Measurements from ENCODE around the gene PEG3. TPM values are rescaled to one million over a fixed set of nuclear protein-coding genes. Genes with fewer than 3 reads are reported as not detected.

The PEG3 gene
- total RNA-seq, 5 donors from 2014 or later (not counting 1 experiment from before 2014, with no cell fraction given), result 0.09 to 1.5 (median 0.49) TPM; not detected in 1

- CTCF ChIA-PET, result no interaction called here
- Mint-ChIP-seq H3K9me3 (peaks cover 15 to 49% (median 38%) of the 10 kb centered on the region in 3 donors), H3K4me3 (no peak overlapping the region), H3K36me3 (no peaks in the 10 kb centered on the region), H3K4me1 (no peaks in the 10 kb centered on the region), H3K27me3 (no peaks in the 10 kb centered on the region), H3K27ac (no peak overlapping the region)
- POLR2A ChIA-PET, result no interaction called here
- DNase-seq, result no peak
- Histone ChIP-seq H3K4me1 (ENCODE audit: control insufficient read depth in 1 of 2, extremely low read depth in 1 of 2, insufficient read depth in 2 of 2, low read length in 2 of 2) (no peaks in the 10 kb centered on the region), H3K9me3 (no peaks in the 10 kb centered on the region), H3K4me3 (ENCODE audit: control insufficient read depth in 1 of 2, extremely low read depth in 1 of 2, low read length in 1 of 2) (no peak overlapping the region), H3K36me3 (ENCODE audit: control insufficient read depth in 2 of 2, extremely low read depth in 1 of 2, insufficient read depth in 1 of 2, low read length in 1 of 2) (no peaks in the 10 kb centered on the region), H3K27me3 (replicated peaks in 1 of 2; ENCODE audit: control insufficient read depth in 2 of 2, extremely low read depth in 1 of 2, insufficient read depth in 2 of 2, low read length in 1 of 2) (no peaks in the 10 kb centered on the region), H3K27ac (ENCODE audit: low read length) (no peak overlapping the region)
- no CpG with 5 or more reads among the region's 2 CpGs for WGBS (ENCODE audit: insufficient coverage)
- ATAC-seq (replicated peaks in 1 of 4), result no peak
These were observed 12.8 kb downstream of the PEG3 start for GRCh38 chr19:56827708-56828107.

GRCh38 chr19:56823956-56824355 is 16.6 kb downstream of the PEG3 start:
- H3K4me3 Mint-ChIP-seq, result no peak overlapping the region
- Histone ChIP-seq H3K27me3 (replicated peaks in 1 of 2; ENCODE audit: control insufficient read depth in 2 of 2, extremely low read depth in 1 of 2, insufficient read depth in 2 of 2, low read length in 1 of 2) (no peaks in the 10 kb centered on the region), H3K9me3 (no peaks in the 10 kb centered on the region), H3K4me3 (ENCODE audit: control insufficient read depth in 1 of 2, extremely low read depth in 1 of 2, low read length in 1 of 2) (no peak overlapping the region), H3K36me3 (ENCODE audit: control insufficient read depth in 2 of 2, extremely low read depth in 1 of 2, insufficient read depth in 1 of 2, low read length in 1 of 2) (no peaks in the 10 kb centered on the region), H3K27ac (ENCODE audit: low read length) (no peak overlapping the region), H3K4me1 (ENCODE audit: control insufficient read depth in 1 of 2, extremely low read depth in 1 of 2, insufficient read depth in 2 of 2, low read length in 2 of 2) (no peaks in the 10 kb centered on the region)
- ChIA-PET CTCF (no interaction called here), POLR2A (no interaction called here)
- WGBS (ENCODE audit: insufficient coverage), result 74% methylated on average over 5 of the region's 6 CpGs
- no peak for ATAC-seq (replicated peaks in 1 of 4)
- DNase-seq, result no peak
- H3K36me3 Mint-ChIP-seq, result no peaks in the 10 kb centered on the region
- no peaks in the 10 kb centered on the region for H3K27me3 Mint-ChIP-seq
- H3K27ac Mint-ChIP-seq, result no peak overlapping the region
- no peaks in the 10 kb centered on the region for H3K4me1 Mint-ChIP-seq
- peaks cover 22 to 59% (median 38%) of the 10 kb centered on the region in 3 donors for H3K9me3 Mint-ChIP-seq

- ChIA-PET CTCF (no interaction called here), POLR2A (no interaction called here)
- DNase-seq (no peak), ATAC-seq (replicated peaks in 1 of 4) (no peak)
- no peaks in the 10 kb centered on the region for H3K9me3 ChIP-seq
- H3K36me3 ChIP-seq (ENCODE audit: control insufficient read depth in 2 of 2, extremely low read depth in 1 of 2, insufficient read depth in 1 of 2, low read length in 1 of 2), result no peaks in the 10 kb centered on the region
- H3K4me3 Mint-ChIP-seq, result no peak overlapping the region
- H3K4me3 ChIP-seq (ENCODE audit: control insufficient read depth in 1 of 2, extremely low read depth in 1 of 2, low read length in 1 of 2), result no peak overlapping the region
- H3K4me1 Mint-ChIP-seq, result no peaks in the 10 kb centered on the region
- peaks cover 27 to 62% (median 41%) of the 10 kb centered on the region in 3 donors for H3K9me3 Mint-ChIP-seq
- H3K36me3 Mint-ChIP-seq, result no peaks in the 10 kb centered on the region
- H3K27me3 Mint-ChIP-seq, result no peaks in the 10 kb centered on the region
- WGBS (ENCODE audit: insufficient coverage), result 90% methylated on average over 6 of the region's 12 CpGs
- H3K4me1 ChIP-seq (ENCODE audit: control insufficient read depth in 1 of 2, extremely low read depth in 1 of 2, insufficient read depth in 2 of 2, low read length in 2 of 2), result no peaks in the 10 kb centered on the region
- no peaks in the 10 kb centered on the region for H3K27me3 ChIP-seq (replicated peaks in 1 of 2; ENCODE audit: control insufficient read depth in 2 of 2, extremely low read depth in 1 of 2, insufficient read depth in 2 of 2, low read length in 1 of 2)
- H3K27ac Mint-ChIP-seq, result no peak overlapping the region
- no peak overlapping the region for H3K27ac ChIP-seq (ENCODE audit: low read length)
These were observed 17.1 kb downstream of the PEG3 start for GRCh38 chr19:56823417-56823816.

GRCh38 chr19:56822755-56823154 is 17.8 kb downstream of the PEG3 start:
- Mint-ChIP-seq H3K4me3 (no peak overlapping the region), H3K27me3 (no peaks in the 10 kb centered on the region), H3K27ac (no peak overlapping the region), H3K4me1 (no peaks in the 10 kb centered on the region), H3K36me3 (no peaks in the 10 kb centered on the region), H3K9me3 (peaks cover 33 to 63% (median 42%) of the 10 kb centered on the region in 3 donors)
- H3K36me3 ChIP-seq (ENCODE audit: control insufficient read depth in 2 of 2, extremely low read depth in 1 of 2, insufficient read depth in 1 of 2, low read length in 1 of 2), result no peaks in the 10 kb centered on the region
- CTCF ChIA-PET, result no interaction called here
- no peak overlapping the region for H3K4me3 ChIP-seq (ENCODE audit: control insufficient read depth in 1 of 2, extremely low read depth in 1 of 2, low read length in 1 of 2)
- 91% methylated on average over 5 of the region's 5 CpGs for WGBS (ENCODE audit: insufficient coverage)
- POLR2A ChIA-PET, result no interaction called here
- H3K4me1 ChIP-seq (ENCODE audit: control insufficient read depth in 1 of 2, extremely low read depth in 1 of 2, insufficient read depth in 2 of 2, low read length in 2 of 2), result no peaks in the 10 kb centered on the region
- H3K9me3 ChIP-seq, result no peaks in the 10 kb centered on the region
- no peak overlapping the region for H3K27ac ChIP-seq (ENCODE audit: low read length)
- no peaks in the 10 kb centered on the region for H3K27me3 ChIP-seq (replicated peaks in 1 of 2; ENCODE audit: control insufficient read depth in 2 of 2, extremely low read depth in 1 of 2, insufficient read depth in 2 of 2, low read length in 1 of 2)
- DNase-seq (no peak), ATAC-seq (replicated peaks in 1 of 4) (no peak)

GRCh38 chr19:56821675-56822074 is 18.9 kb downstream of the PEG3 start:
- H3K4me1 Mint-ChIP-seq, result no peaks in the 10 kb centered on the region
- H3K36me3 Mint-ChIP-seq, result no peaks in the 10 kb centered on the region
- ATAC-seq (replicated peaks in 1 of 4), result no peak
- no peak overlapping the region for H3K4me3 Mint-ChIP-seq
- WGBS (ENCODE audit: insufficient coverage), result 71% methylated on average over 4 of the region's 6 CpGs
- H3K27me3 Mint-ChIP-seq, result no peaks in the 10 kb centered on the region
- H3K27me3 ChIP-seq (replicated peaks in 1 of 2; ENCODE audit: control insufficient read depth in 2 of 2, extremely low read depth in 1 of 2, insufficient read depth in 2 of 2, low read length in 1 of 2), result no peaks in the 10 kb centered on the region
- no peak overlapping the region for H3K27ac Mint-ChIP-seq
- no peaks in the 10 kb centered on the region for H3K9me3 ChIP-seq
- ChIA-PET POLR2A (no interaction called here), CTCF (no interaction called here)
- H3K9me3 Mint-ChIP-seq, result peaks cover 40 to 66% (median 44%) of the 10 kb centered on the region in 3 donors
- H3K4me3 ChIP-seq (ENCODE audit: control insufficient read depth in 1 of 2, extremely low read depth in 1 of 2, low read length in 1 of 2), result no peak overlapping the region
- no peak overlapping the region for H3K27ac ChIP-seq (ENCODE audit: low read length)
- no peaks in the 10 kb centered on the region for H3K36me3 ChIP-seq (ENCODE audit: control insufficient read depth in 2 of 2, extremely low read depth in 1 of 2, insufficient read depth in 1 of 2, low read length in 1 of 2)
- no peaks in the 10 kb centered on the region for H3K4me1 ChIP-seq (ENCODE audit: control insufficient read depth in 1 of 2, extremely low read depth in 1 of 2, insufficient read depth in 2 of 2, low read length in 2 of 2)
- no peak for DNase-seq

- Mint-ChIP-seq H3K4me1 (no peaks in the 10 kb centered on the region), H3K9me3 (peaks cover 38 to 70% (median 44%) of the 10 kb centered on the region in 3 donors), H3K27me3 (no peaks in the 10 kb centered on the region), H3K27ac (no peak overlapping the region), H3K36me3 (no peaks in the 10 kb centered on the region), H3K4me3 (no peak overlapping the region)
- DNase-seq, result no peak
- ChIA-PET CTCF (no interaction called here), POLR2A (no interaction called here)
- Histone ChIP-seq H3K4me3 (ENCODE audit: control insufficient read depth in 1 of 2, extremely low read depth in 1 of 2, low read length in 1 of 2) (no peak overlapping the region), H3K27me3 (replicated peaks in 1 of 2; ENCODE audit: control insufficient read depth in 2 of 2, extremely low read depth in 1 of 2, insufficient read depth in 2 of 2, low read length in 1 of 2) (no peaks in the 10 kb centered on the region), H3K4me1 (ENCODE audit: control insufficient read depth in 1 of 2, extremely low read depth in 1 of 2, insufficient read depth in 2 of 2, low read length in 2 of 2) (no peaks in the 10 kb centered on the region), H3K27ac (ENCODE audit: low read length) (no peak overlapping the region), H3K9me3 (no peaks in the 10 kb centered on the region), H3K36me3 (ENCODE audit: control insufficient read depth in 2 of 2, extremely low read depth in 1 of 2, insufficient read depth in 1 of 2, low read length in 1 of 2) (no peaks in the 10 kb centered on the region)
- no peak for ATAC-seq (replicated peaks in 1 of 4)
- 38% methylated on average over 2 of the region's 5 CpGs for WGBS (ENCODE audit: insufficient coverage)
These were observed 19.3 kb downstream of the PEG3 start for GRCh38 chr19:56821209-56821608.

- Mint-ChIP-seq H3K4me1 (no peaks in the 10 kb centered on the region), H3K36me3 (no peaks in the 10 kb centered on the region), H3K27me3 (no peaks in the 10 kb centered on the region), H3K4me3 (no peak overlapping the region), H3K9me3 (peaks cover 39 to 70% (median 57%) of the 10 kb centered on the region in 3 donors), H3K27ac (no peak overlapping the region)
- H3K4me1 ChIP-seq (ENCODE audit: control insufficient read depth in 1 of 2, extremely low read depth in 1 of 2, insufficient read depth in 2 of 2, low read length in 2 of 2), result no peaks in the 10 kb centered on the region
- H3K27me3 ChIP-seq (replicated peaks in 1 of 2; ENCODE audit: control insufficient read depth in 2 of 2, extremely low read depth in 1 of 2, insufficient read depth in 2 of 2, low read length in 1 of 2), result no peaks in the 10 kb centered on the region
- H3K36me3 ChIP-seq (ENCODE audit: control insufficient read depth in 2 of 2, extremely low read depth in 1 of 2, insufficient read depth in 1 of 2, low read length in 1 of 2), result no peaks in the 10 kb centered on the region
- H3K27ac ChIP-seq (ENCODE audit: low read length), result no peak overlapping the region
- CTCF ChIA-PET, result no interaction called here
- DNase-seq (no peak), ATAC-seq (replicated peaks in 1 of 4) (no peak)
- WGBS (ENCODE audit: insufficient coverage), result 60% methylated on average over 1 of the region's 2 CpGs
- H3K9me3 ChIP-seq, result no peaks in the 10 kb centered on the region
- H3K4me3 ChIP-seq (ENCODE audit: control insufficient read depth in 1 of 2, extremely low read depth in 1 of 2, low read length in 1 of 2), result no peak overlapping the region
- POLR2A ChIA-PET, result no interaction called here
These were observed 21.4 kb downstream of the PEG3 start for GRCh38 chr19:56819166-56819565.
